HepG2 (cell line): ENCODE results near the gene MLST8. TPM values are rescaled to one million over a fixed set of nuclear protein-coding genes. Genes with fewer than 3 reads are reported as not detected.

ENCODE experiments used
- FOXJ3 ChIP-seq: sonication (generic); formaldehyde crosslinking; IDR thresholded peaks from 2 replicates; pipeline ENCODE4 v1.4.0; 2020; ENCODE audit warnings: missing genetic modification reagents, mild to moderate bottlenecking, borderline replicate concordance
- HMGXB3 ChIP-seq: sonication (generic); formaldehyde crosslinking; IDR thresholded peaks from 2 replicates; pipeline ENCODE4 v1.4.0; 2020; ENCODE audit warnings: missing genetic modification reagents, borderline replicate concordance
- NFE2L1 ChIP-seq: sonication (generic); formaldehyde crosslinking; IDR thresholded peaks from 2 replicates; pipeline ENCODE4 v1.4.0; 2020; ENCODE audit warnings: missing genetic modification reagents, mild to moderate bottlenecking, borderline replicate concordance
- NR3C1 ChIP-seq: sonication (generic); formaldehyde crosslinking; IDR thresholded peaks from 2 replicates; pipeline ENCODE4 v1.4.0; 2020; ENCODE audit warnings: missing genetic modification reagents
- PRMT3 ChIP-seq: sonication (generic); formaldehyde crosslinking; IDR thresholded peaks from 2 replicates; pipeline ENCODE4 v1.8.1; 2022; ENCODE audit warnings: low read depth, mild to moderate bottlenecking, moderate library complexity, missing genetic modification reagents, borderline replicate concordance
- RBM22 ChIP-seq: fragments of 200-400 bp; formaldehyde crosslinking; optimal IDR thresholded peaks from 2 replicates; pipeline ENCODE3; 2017; ENCODE audit warnings: mild to moderate bottlenecking, low read length, moderate library complexity
- RBM39 ChIP-seq: fragments of 200-400 bp; formaldehyde crosslinking; IDR thresholded peaks from one replicate; pipeline ENCODE4 v1.6.1; 2018; ENCODE audit warnings: antibody characterized with exemption, mild to moderate bottlenecking, low read depth, low read length; ENCODE audit not compliant: poor library complexity, severe bottlenecking
- RFXAP ChIP-seq: sonication (generic); formaldehyde crosslinking; IDR thresholded peaks from 2 replicates; pipeline ENCODE4 v1.4.0; 2020; ENCODE audit warnings: missing genetic modification reagents, borderline replicate concordance
- SMARCE1 ChIP-seq: fragments of 450-650 bp; IDR thresholded peaks from 2 replicates; pipeline ENCODE4 v1.6.1; 2017; ENCODE audit warnings: borderline replicate concordance
- SNRNP70 ChIP-seq: fragments of 200-400 bp; formaldehyde crosslinking; IDR thresholded peaks from 2 replicates; pipeline ENCODE4 v1.6.1; 2017; ENCODE audit warnings: mild to moderate bottlenecking, low read depth, low read length, moderate library complexity
- SP5 ChIP-seq: IDR thresholded peaks from 2 replicates; pipeline ENCODE4 v1.6.1; 2016; ENCODE audit warnings: low read depth, borderline replicate concordance
- TAF15 ChIP-seq: fragments of 200-400 bp; formaldehyde crosslinking; IDR thresholded peaks from one replicate; pipeline ENCODE4 v1.6.1; 2018; ENCODE audit warnings: mild to moderate bottlenecking, low read depth, low read length; ENCODE audit not compliant: poor library complexity, severe bottlenecking
- TBX2 ChIP-seq: sonication (generic); formaldehyde crosslinking; IDR thresholded peaks from 2 replicates; pipeline ENCODE4 v1.5.0; 2020; ENCODE audit warnings: missing genetic modification reagents, mild to moderate bottlenecking, borderline replicate concordance
- TEAD3 ChIP-seq: optimal IDR thresholded peaks from 2 replicates; pipeline ENCODE3; 2016; ENCODE audit warnings: borderline replicate concordance
- TMF1 ChIP-seq: sonication (generic); formaldehyde crosslinking; IDR thresholded peaks from 2 replicates; pipeline ENCODE4 v1.8.1; 2022; ENCODE audit warnings: low read depth, missing genetic modification reagents
- U2AF2 ChIP-seq: fragments of 200-400 bp; formaldehyde crosslinking; IDR thresholded peaks from 2 replicates; pipeline ENCODE4 v1.6.1; 2017; ENCODE audit warnings: low read depth, mild to moderate bottlenecking, low read length
- ZNF225 ChIP-seq: sonication (generic); formaldehyde crosslinking; IDR thresholded peaks from 2 replicates; pipeline ENCODE4 v1.4.0; 2020; ENCODE audit warnings: mild to moderate bottlenecking, missing genetic modification reagents
- ZNF749 ChIP-seq: sonication (generic); formaldehyde crosslinking; IDR thresholded peaks from 2 replicates; pipeline ENCODE4 v1.8.0; 2022; ENCODE audit warnings: mild to moderate bottlenecking, missing genetic modification reagents, moderate library complexity, borderline replicate concordance
- ZNF766 ChIP-seq: sonication (generic); formaldehyde crosslinking; IDR thresholded peaks from 2 replicates; pipeline ENCODE4 v1.5.0; 2020; ENCODE audit warnings: missing genetic modification reagents, borderline replicate concordance
- ZSCAN21 ChIP-seq: sonication (generic); formaldehyde crosslinking; IDR thresholded peaks from 2 replicates; pipeline ENCODE4 v1.8.0; 2022; ENCODE audit warnings: mild to moderate bottlenecking, missing genetic modification reagents, moderate library complexity, borderline replicate concordance
- polyA plus RNA-seq, 8 experiments: library from polyadenylated mRNA; depleted of rRNA in 3 of 8; stranded (reverse) in 7 of 8; unstranded in 1 of 8; fragments of >200 nt; fragmentation: Illumina TruSeq in 4 of 8; extraction: Trizol in 4 of 8; gene quantifications; 2 replicates each; pipeline versions ENCODE4 v1.2.1 to v1.2.3, GENCODE V29; 2011 to 2016; ENCODE audit warnings: low read depth in 4 of 8, missing spikeins in 1 of 8, mixed read lengths in 1 of 8; ENCODE audit not compliant: insufficient read depth in 1 of 8
- total RNA-seq, 5 experiments: library from RNA; depleted of rRNA; stranded (reverse); fragments of >200 nt; fragmentation: Illumina TruSeq; extraction: Trizol; gene quantifications; 2 replicates each; pipeline ENCODE4 v1.2.3, GENCODE V29; 2016; ENCODE audit warnings: low read depth in 1 of 5
- TF ChIP-seq, protein P1 (sequence below): sonication (generic); formaldehyde crosslinking; IDR thresholded peaks from 2 replicates; pipeline ENCODE4 v1.4.0; 2020; ENCODE audit warnings: missing genetic modification reagents
- TF ChIP-seq, protein P2 (sequence below): sonication (generic); formaldehyde crosslinking; IDR thresholded peaks from 2 replicates; pipeline ENCODE4 v1.5.1; 2020; ENCODE audit warnings: missing genetic modification reagents, mild to moderate bottlenecking, borderline replicate concordance

MLST8 gene
- total and polyA plus RNA-seq, 2 of the 13 experiments (the other 11 are each of a cell fraction or from before 2014, with no cell fraction given) = 30.8 to 72.7 TPM

GRCh38 chr16:2194852-2195321, 10.4 kb upstream of the MLST8 start (continued):
- TF ChIP-seq TAF15 (no peak), RBM39 (no peak), RBM22 (no peak), RFXAP (CRISPR knock-in tag) (no peak), SMARCE1 (no peak), PRMT3 (CRISPR knock-in tag) (no peak), TEAD3 (CRISPR knock-in tag) (no peak), TMF1 (CRISPR knock-in tag) (no peak), NFE2L1 (no peak), SNRNP70 (no peak), SP5 (no peak), ZNF225 (no peak), FOXJ3 (CRISPR knock-in tag) (no peak), ZNF749 (no peak), ZNF766 (CRISPR knock-in tag) (no peak), ZSCAN21 (CRISPR knock-in tag) (peak; percentile 38; the same call in 1 of the 2 replicates), U2AF2 (no peak), NR3C1 (CRISPR knock-in tag) (no peak), TBX2 (CRISPR knock-in tag) (peak; percentile 21; the same call in 1 of the 2 replicates), HMGXB3 (CRISPR knock-in tag) (no peak)
- TF ChIP-seq, protein P1, sequence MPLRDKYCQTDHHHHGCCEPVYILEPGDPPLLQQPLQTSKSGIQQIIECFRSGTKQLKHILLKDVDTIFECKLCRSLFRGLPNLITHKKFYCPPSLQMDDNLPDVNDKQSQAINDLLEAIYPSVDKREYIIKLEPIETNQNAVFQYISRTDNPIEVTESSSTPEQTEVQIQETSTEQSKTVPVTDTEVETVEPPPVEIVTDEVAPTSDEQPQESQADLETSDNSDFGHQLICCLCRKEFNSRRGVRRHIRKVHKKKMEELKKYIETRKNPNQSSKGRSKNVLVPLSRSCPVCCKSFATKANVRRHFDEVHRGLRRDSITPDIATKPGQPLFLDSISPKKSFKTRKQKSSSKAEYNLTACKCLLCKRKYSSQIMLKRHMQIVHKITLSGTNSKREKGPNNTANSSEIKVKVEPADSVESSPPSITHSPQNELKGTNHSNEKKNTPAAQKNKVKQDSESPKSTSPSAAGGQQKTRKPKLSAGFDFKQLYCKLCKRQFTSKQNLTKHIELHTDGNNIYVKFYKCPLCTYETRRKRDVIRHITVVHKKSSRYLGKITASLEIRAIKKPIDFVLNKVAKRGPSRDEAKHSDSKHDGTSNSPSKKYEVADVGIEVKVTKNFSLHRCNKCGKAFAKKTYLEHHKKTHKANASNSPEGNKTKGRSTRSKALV (CRISPR knock-in tag) = no peak
- TF ChIP-seq, protein P2, sequence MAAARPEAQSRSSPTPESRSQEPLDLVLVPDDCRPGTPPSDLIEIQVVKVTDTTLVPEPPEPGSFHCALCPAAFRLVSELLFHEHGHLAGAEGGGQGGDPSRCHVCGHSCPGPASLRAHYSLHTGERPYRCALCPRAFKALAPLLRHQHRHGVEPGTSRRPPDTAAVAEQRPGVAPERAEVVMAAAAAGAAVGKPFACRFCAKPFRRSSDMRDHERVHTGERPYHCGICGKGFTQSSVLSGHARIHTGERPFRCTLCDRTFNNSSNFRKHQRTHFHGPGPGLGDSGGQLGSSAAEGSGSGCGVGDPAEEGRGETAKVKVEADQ (CRISPR knock-in tag) = no peak
